GM18505 (cell line): ENCODE measurements around the gene HNRNPUL1.

Experiments used
- ATAC-seq: cut with Tn5 transposase; IDR thresholded peaks from one replicate; pipeline ENCODE4 v1.9.1; 2021; ENCODE audit not compliant: unreplicated experiment
- POLR2A ChIP-seq: IDR thresholded peaks from 4 replicates; pipeline ENCODE4 v1.6.1; 2011; ENCODE audit warnings: borderline replicate concordance; ENCODE audit not compliant: insufficient read depth, insufficient read length; ENCODE audit errors: extremely low read depth

The HNRNPUL1 gene

DNA sequence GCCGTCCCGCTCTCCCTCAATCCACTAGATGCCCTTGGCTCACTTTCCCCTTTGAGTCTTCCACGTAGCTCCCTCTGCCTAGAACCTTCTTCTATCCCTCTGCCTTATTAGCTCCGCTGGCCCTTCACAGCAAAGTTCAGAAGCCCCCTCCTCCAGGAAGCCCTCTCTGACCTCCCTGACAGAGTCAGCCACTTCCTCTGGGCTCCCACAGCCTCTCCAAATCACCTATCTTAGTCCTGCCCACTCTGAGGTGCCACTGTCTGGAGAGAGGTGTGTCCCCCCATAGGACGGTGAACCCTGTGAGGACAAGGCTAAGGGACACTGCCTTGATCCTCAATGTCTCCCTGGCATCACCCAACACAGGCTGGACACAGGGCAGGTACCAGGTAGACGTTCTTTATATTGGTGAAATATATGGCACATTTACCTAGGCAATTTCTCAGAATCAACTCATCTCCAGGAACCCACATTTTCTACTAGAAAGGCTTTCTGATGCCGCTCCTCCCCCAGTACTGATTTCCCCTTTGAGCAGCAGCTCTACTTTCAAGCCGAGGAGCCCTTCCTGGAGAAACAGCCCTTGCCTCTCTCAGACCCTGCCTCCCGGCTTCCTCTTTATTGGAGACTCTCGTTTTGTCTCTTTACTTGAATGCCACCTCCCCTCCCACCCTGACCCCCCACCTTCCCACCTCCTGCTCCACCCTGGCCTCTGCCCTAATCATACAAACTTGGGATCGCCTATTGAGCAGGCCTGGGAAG lies 93.0 kb downstream of the HNRNPUL1 start:
- no peak for ATAC-seq
- TF ChIP-seq POLR2A, result no peak
